ENCODE results near the gene TTC28. TPM values are rescaled to one million over a fixed set of nuclear protein-coding genes. Genes with fewer than 3 reads are reported as not detected.

The TTC28 gene
- total RNA-seq, 1 donor from 2014 or later = 3.2 TPM

- no peak for DNase-seq (ENCODE audit: low read depth)
Measured at GRCh38 chr22:28027453-28028448, 651.9 kb downstream of the TTC28 start.

- no peak for DNase-seq (ENCODE audit: low read depth)
Measured at GRCh38 chr22:28025866-28026575, 653.6 kb downstream of the TTC28 start.

- no peak for DNase-seq (ENCODE audit: low read depth)
Measured at GRCh38 chr22:28025333-28025732, 654.3 kb downstream of the TTC28 start.

- DNase-seq (ENCODE audit: low read depth) = peak; percentile 94
Measured at GRCh38 chr22:28024422-28024888, 655.2 kb downstream of the TTC28 start.

GRCh38 chr22:28023774-28024173 lies 655.9 kb downstream of the TTC28 start:
- DNase-seq (ENCODE audit: low read depth) = no peak

- DNase-seq (ENCODE audit: low read depth) = no peak
Measured at GRCh38 chr22:28023036-28023435, 656.6 kb downstream of the TTC28 start.

- DNase-seq (ENCODE audit: low read depth) = no peak
Measured at GRCh38 chr22:28021998-28022660, 657.5 kb downstream of the TTC28 start.

- DNase-seq (ENCODE audit: low read depth) = no peak
Measured at GRCh38 chr22:28021116-28021997, 658.3 kb downstream of the TTC28 start.

GRCh38 chr22:28019881-28020861 lies 659.5 kb downstream of the TTC28 start:
- DNase-seq (ENCODE audit: low read depth) = peak; percentile 75

GRCh38 chr22:28019360-28019759 lies 660.3 kb downstream of the TTC28 start:
- DNase-seq (ENCODE audit: low read depth) = peak; percentile 91

GRCh38 chr22:28018461-28018927 lies 661.1 kb downstream of the TTC28 start:
- peak; percentile 30 for DNase-seq (ENCODE audit: low read depth)

GRCh38 chr22:28017859-28018258 lies 661.8 kb downstream of the TTC28 start:
- no peak for DNase-seq (ENCODE audit: low read depth)

- DNase-seq (ENCODE audit: low read depth) = no peak
Measured at GRCh38 chr22:28017558-28017820, 662.2 kb downstream of the TTC28 start.

- no peak for DNase-seq (ENCODE audit: low read depth)
Measured at GRCh38 chr22:28016781-28017557, 662.7 kb downstream of the TTC28 start.

- no peak for DNase-seq (ENCODE audit: low read depth)
Measured at GRCh38 chr22:28015676-28016601, 663.7 kb downstream of the TTC28 start.

GRCh38 chr22:28015046-28015425 lies 664.6 kb downstream of the TTC28 start:
- no peak for DNase-seq (ENCODE audit: low read depth)

- no peak for DNase-seq (ENCODE audit: low read depth)
Measured at GRCh38 chr22:28014211-28015045, 665.2 kb downstream of the TTC28 start.
